H1 (cell line): ENCODE measurements around the gene GRAMD4. TPM values are rescaled to one million over a fixed set of nuclear protein-coding genes. Genes with fewer than 3 reads are reported as not detected.

ENCODE experiments used
- CTCF ChIA-PET: fragments of 300-600 bp; sonication (Branson Sonifier 250); formaldehyde crosslinking; loops from one replicate; lab custom pipeline; 2021; ENCODE audit not compliant: partially characterized antibody; lab: Charles Lee
- POLR2A ChIA-PET: fragments of 300-600 bp; sonication (Branson Sonifier 250); formaldehyde crosslinking; loops from one replicate; lab custom pipeline; 2021; ENCODE audit warnings: inconsistent platforms; ENCODE audit not compliant: partially characterized antibody; lab: Charles Lee
- DNase-seq, 2 experiments: peaks; one replicate each; pipeline versions ENCODE4 v3.0.0 to v3.0.0-alpha.2; 2010 to 2022; ENCODE audit warnings: low spot score in 2 of 2, low read depth in 1 of 2, mixed read lengths in 1 of 2
- FAIRE-seq: peaks from 2 replicates; lab custom pipeline; 2011; peaks lifted over from hg19 to GRCh38; lab: Jason Lieb, UNC
- H2AFZ ChIP-seq: 2 replicates; pipeline ENCODE4 v1.8.1; 2012; ENCODE audit warnings: low read length, inconsistent platforms
- H2AK5ac ChIP-seq: 2 replicates; pipeline ENCODE4 v1.6.1; 2013; ENCODE audit warnings: low read depth, low read length
- H2BK120ac ChIP-seq: replicated peaks from 2 replicates; pipeline ENCODE3; 2013; ENCODE audit warnings: low read depth, low read length, inconsistent platforms
- H2BK12ac ChIP-seq: 2 replicates; pipeline ENCODE4 v1.6.1; 2013; ENCODE audit warnings: low read depth, low read length
- H2BK15ac ChIP-seq: 2 replicates; pipeline ENCODE4 v1.6.1; 2013; ENCODE audit warnings: low read length
- H2BK20ac ChIP-seq: 2 replicates; pipeline ENCODE4 v1.6.1; 2013; ENCODE audit warnings: low read length
- H2BK5ac ChIP-seq: 2 replicates; pipeline ENCODE4 v1.6.1; 2013; ENCODE audit warnings: low read depth, low read length
- H3K14ac ChIP-seq: 2 replicates; pipeline ENCODE4 v1.6.1; 2013; ENCODE audit warnings: inconsistent platforms; ENCODE audit not compliant: insufficient read length
- H3K18ac ChIP-seq: 2 replicates; pipeline ENCODE4 v1.6.1; 2013; ENCODE audit warnings: low read length; ENCODE audit errors: extremely low read depth
- H3K23ac ChIP-seq: 2 replicates; pipeline ENCODE4 v1.6.1; 2013; ENCODE audit warnings: inconsistent platforms; ENCODE audit not compliant: insufficient read length
- H3K23me2 ChIP-seq: 2 replicates; pipeline ENCODE4 v1.6.1; 2013; ENCODE audit warnings: low read depth, low read length
- H3K27ac ChIP-seq: 2 replicates; pipeline ENCODE4 v1.6.1; 2011; ENCODE audit warnings: low read depth, low read length, inconsistent platforms
- H3K27me3 ChIP-seq, 4 experiments: replicated peaks in 1 of 4; 1 replicate in 1 of 4; 2 replicates in 3 of 4; pipeline versions ENCODE4 v1.6.1 to v1.8.1; 2011 to 2013; ENCODE audit warnings: low read length in 3 of 4, mild to moderate bottlenecking in 3 of 4, inconsistent platforms in 2 of 4, mixed read lengths in 2 of 4, moderate library complexity in 1 of 4; ENCODE audit not compliant: control insufficient read depth in 3 of 4, insufficient read depth in 3 of 4; ENCODE audit errors: extremely low read depth in 1 of 4
- H3K36me3 ChIP-seq, 4 experiments: 2 replicates each; pipeline versions ENCODE4 v1.6.1 to v1.8.1; 2011 to 2013; ENCODE audit warnings: mild to moderate bottlenecking in 4 of 4, low read length in 3 of 4, moderate library complexity in 2 of 4, control low read depth in 1 of 4, inconsistent platforms in 1 of 4; ENCODE audit not compliant: insufficient read depth in 4 of 4, control insufficient read depth in 2 of 4
- H3K4ac ChIP-seq: replicated peaks from 2 replicates; pipeline ENCODE3; 2013; ENCODE audit warnings: low read length, low read depth, mixed read lengths, inconsistent platforms; ENCODE audit not compliant: insufficient read length
- H3K4me1 ChIP-seq, 4 experiments: replicated peaks in 1 of 4; 1 replicate in 1 of 4; 2 replicates in 3 of 4; pipeline versions ENCODE4 v1.6.1 to v1.8.1; 2011 to 2013; ENCODE audit warnings: low read length in 3 of 4, inconsistent platforms in 2 of 4, mixed read lengths in 1 of 4; ENCODE audit not compliant: insufficient read depth in 4 of 4, control insufficient read depth in 3 of 4
- H3K4me2 ChIP-seq, 2 experiments: 2 replicates each; pipeline versions ENCODE4 v1.6.1 to v1.8.1; 2011 to 2013; ENCODE audit warnings: low read depth in 2 of 2, low read length in 2 of 2, control low read depth in 1 of 2, inconsistent platforms in 1 of 2, mild to moderate bottlenecking in 1 of 2; ENCODE audit not compliant: insufficient read depth in 1 of 2
- H3K4me3 ChIP-seq, 4 experiments: fragments of 200-600, 300-600 bp in 1 of 4; sonication (generic), shearing (Covaris generic), sonication (Bioruptor Twin) in 1 of 4; 2 replicates each; pipeline versions ENCODE4 v1.5.1 to v1.8.1; 2011 to 2016; ENCODE audit warnings: low read length in 4 of 4, low read depth in 3 of 4, control low read depth in 2 of 4, inconsistent platforms in 2 of 4, mild to moderate bottlenecking in 2 of 4, mixed read lengths in 1 of 4, moderate library complexity in 1 of 4; ENCODE audit not compliant: insufficient read depth in 2 of 4; ENCODE audit errors: extremely low read depth in 1 of 4
- H3K56ac ChIP-seq: replicated peaks from 2 replicates; pipeline ENCODE3; 2013; ENCODE audit warnings: low read depth, mild to moderate bottlenecking, mixed read lengths, low read length, inconsistent platforms; ENCODE audit not compliant: insufficient read length
- H3K79me1 ChIP-seq: 2 replicates; pipeline ENCODE4 v1.6.1; 2013; ENCODE audit warnings: low read depth, low read length, control low read depth
- H3K79me2 ChIP-seq, 2 experiments: 2 replicates each; pipeline versions ENCODE4 v1.6.1 to v1.8.1; 2012 to 2013; ENCODE audit warnings: low read length in 2 of 2, mild to moderate bottlenecking in 2 of 2, inconsistent platforms in 1 of 2; ENCODE audit not compliant: insufficient read depth in 2 of 2, control insufficient read depth in 1 of 2
- H3K9ac ChIP-seq, 4 experiments: replicated peaks in 1 of 4; 1 replicate in 1 of 4; 2 replicates in 3 of 4; pipeline versions ENCODE4 v1.6.1 to v1.8.1; 2011 to 2013; ENCODE audit warnings: low read depth in 3 of 4, low read length in 3 of 4, control low read depth in 2 of 4, mild to moderate bottlenecking in 2 of 4, moderate library complexity in 2 of 4, inconsistent platforms in 1 of 4; ENCODE audit errors: extremely low read depth in 1 of 4
- H3K9me3 ChIP-seq, 2 experiments: 2 replicates each; pipeline versions ENCODE4 v1.6.1 to v1.8.1; 2012 to 2013; ENCODE audit warnings: mild to moderate bottlenecking in 2 of 2, moderate library complexity in 2 of 2, control low read depth in 1 of 2, inconsistent platforms in 1 of 2, low read depth in 1 of 2, low read length in 1 of 2, mixed read lengths in 1 of 2; ENCODE audit not compliant: insufficient read depth in 2 of 2
- H4K20me1 ChIP-seq, 2 experiments: replicated peaks in 1 of 2; 2 replicates each; pipeline versions ENCODE3 to v1.8.1; 2011 to 2013; ENCODE audit warnings: inconsistent platforms in 2 of 2, low read length in 2 of 2, mild to moderate bottlenecking in 1 of 2; ENCODE audit not compliant: insufficient read depth in 2 of 2, control insufficient read depth in 1 of 2
- H4K5ac ChIP-seq: 2 replicates; pipeline ENCODE4 v1.6.1; 2013; ENCODE audit warnings: low read length, low read depth, mixed read lengths, inconsistent platforms; ENCODE audit not compliant: insufficient read length
- H4K8ac ChIP-seq: 2 replicates; pipeline ENCODE4 v1.8.0; 2013; ENCODE audit warnings: mild to moderate bottlenecking, moderate library complexity, low read length, inconsistent platforms; ENCODE audit not compliant: insufficient read depth; ENCODE audit errors: extremely low read depth
- H4K91ac ChIP-seq: replicated peaks from 2 replicates; pipeline ENCODE3; 2013; ENCODE audit warnings: low read length, mixed read lengths, inconsistent platforms; ENCODE audit not compliant: insufficient read length
- ASH2L ChIP-seq: fragments of 200-600, 300-600 bp; sonication (generic); IDR thresholded peaks from one replicate; pipeline ENCODE4 v1.7.1; 2017; ENCODE audit warnings: low read length
- NANOG ChIP-seq: IDR thresholded peaks from 2 replicates; pipeline ENCODE4 v1.6.1; 2011; ENCODE audit warnings: low read length, low read depth, mild to moderate bottlenecking, inconsistent platforms; ENCODE audit not compliant: insufficient read depth, poor library complexity, severe bottlenecking
- YY1 ChIP-seq: IDR thresholded peaks from 2 replicates; pipeline ENCODE4 v1.6.1; 2011; ENCODE audit warnings: low read depth, mild to moderate bottlenecking, low read length
- WGBS, 2 experiments: shearing (Covaris generic) in 1 of 2; methylation state at CpG; one replicate each; pipeline versions ENCODE4 v1.1.6 to v1.1.7; 2013 to 2015; ENCODE audit warnings: low lambda C conversion rate in 2 of 2, mixed read lengths in 2 of 2, inconsistent platforms in 1 of 2, low coverage in 1 of 2, missing lambda C conversion rate in 1 of 2; ENCODE audit not compliant: insufficient replicate concordance in 2 of 2, insufficient coverage in 1 of 2, insufficient read length in 1 of 2; ENCODE audit errors: extremely low coverage in 1 of 2, missing lambda C conversion rate in 1 of 2; 5-methylcytosine and 5-hydroxymethylcytosine counted together
- polyA plus RNA-seq, 7 experiments: library from polyadenylated mRNA; depleted of rRNA in 3 of 7; stranded (reverse) in 5 of 7; unstranded in 2 of 7; fragments of >200 nt in 5 of 7; fragments of 200-250 nt in 2 of 7; gene quantifications; 1 replicate in 5 of 7; 2 replicates in 1 of 7; 4 replicates in 1 of 7; pipeline versions ENCODE4 v1.2.1 to v1.2.3, GENCODE V29; 2011 to 2013; ENCODE audit warnings: missing spikeins in 2 of 7, mixed read lengths in 2 of 7
- total RNA-seq: library from RNA; stranded (reverse); fragmentation: NEBNext Ultra II Directional; extraction: Animal tissue kit (Norgen Biotek cat#: 25700); gene quantifications from 2 replicates; pipeline ENCODE4 v1.2.1, GENCODE V29; 2021

Gene GRAMD4
- total and polyA plus RNA-seq, 2 of the 8 experiments (the other 6 are each of a cell fraction or from before 2014, with no cell fraction given): 7.9 to 25.6 TPM

- no peak for FAIRE-seq
- no peak overlapping the region for H4K5ac ChIP-seq
- WGBS, 2 experiments: 98% methylated on average over 3 of the region's 3 CpGs; no CpG with 5 or more reads in 1 of the 2 experiments
- peaks cover 0 to 23% of the 10 kb centered on the region in 2 experiments; a peak in 3 of 4 replicates for H3K79me2 ChIP-seq
- POLR2A ChIA-PET: no interaction called here
- H2BK120ac ChIP-seq: no peak overlapping the region
- no peaks in the 10 kb centered on the region for H3K27me3 ChIP-seq
- no peak overlapping the region for H3K56ac ChIP-seq
- H3K14ac ChIP-seq: no peak overlapping the region
- H2BK12ac ChIP-seq: no peak overlapping the region
- H2BK15ac ChIP-seq: no peak overlapping the region
- H2AK5ac ChIP-seq: no peak overlapping the region
- no peak overlapping the region for H3K27ac ChIP-seq
- TF ChIP-seq NANOG (no peak), ASH2L (no peak), YY1 (no peak)
- TF ChIP-seq, all 59 proteins: peak for 0
- Histone ChIP-seq H4K8ac (no peak overlapping the region), H3K4me1 (peaks cover 0 to 9% (median 8%) of the 10 kb centered on the region in 4 experiments; a peak in 6 of 7 replicates), H3K23ac (no peak overlapping the region), H3K18ac (no peak overlapping the region), H2BK5ac (no peak overlapping the region), H3K9ac (no peak overlapping the region), H2AFZ (no peak overlapping the region), H3K4me3 (no peak overlapping the region), H3K9me3 (no peaks in the 10 kb centered on the region), H4K20me1 (peaks cover 0 to 35% of the 10 kb centered on the region in 2 experiments), H3K23me2 (no peaks in the 10 kb centered on the region), H3K4ac (no peak overlapping the region), H2BK20ac (no peak overlapping the region), H3K4me2 (no peak overlapping the region), H4K91ac (no peak overlapping the region), H3K36me3 (no peaks in the 10 kb centered on the region), H3K79me1 (peaks cover 19% of the 10 kb centered on the region)
- CTCF ChIA-PET: interaction anchor here (1.4 to 2.3 kb wide), 2 partner anchors 77 to 163 kb away, joined by 6 to 7 read pairs; no protein-coding TSS in a partner anchor
- no peak for DNase-seq
Observed at GRCh38 chr22:46726986-46727317, 106.8 kb downstream of the GRAMD4 start.
